Mesendoderm (in vitro differentiated cells): Measurements from ENCODE around the gene ALDH1L1.

ENCODE experiments used
- DNase-seq: peaks from one replicate; pipeline ENCODE4 v3.0.0; 2013
- H2AK5ac ChIP-seq: 2 replicates; pipeline ENCODE4 v1.6.1; 2013; ENCODE audit warnings: low read length, inconsistent platforms
- H2BK120ac ChIP-seq: 2 replicates; pipeline ENCODE4 v1.6.1; 2013; ENCODE audit warnings: low read depth, mild to moderate bottlenecking, low read length, moderate library complexity, mixed read lengths
- H2BK15ac ChIP-seq: replicated peaks from 2 replicates; pipeline ENCODE4 v1.6.1; 2013; ENCODE audit warnings: low read depth, mild to moderate bottlenecking, moderate library complexity
- H2BK5ac ChIP-seq: 2 replicates; pipeline ENCODE4 v1.6.1; 2013; ENCODE audit warnings: low read length, inconsistent platforms
- H3K18ac ChIP-seq: 2 replicates; pipeline ENCODE4 v1.6.1; 2013; ENCODE audit warnings: mild to moderate bottlenecking, low read length, mixed read lengths
- H3K23ac ChIP-seq: one replicate; pipeline ENCODE4 v1.6.1; 2013; ENCODE audit warnings: low read length
- H3K27ac ChIP-seq: 2 replicates; pipeline ENCODE4 v1.5.1; 2013; ENCODE audit warnings: low read depth, mild to moderate bottlenecking, inconsistent platforms, low read length, moderate library complexity
- H3K27me3 ChIP-seq: 2 replicates; pipeline ENCODE4 v1.6.1; 2013; ENCODE audit warnings: low read length, control low read depth, mild to moderate bottlenecking, inconsistent platforms; ENCODE audit not compliant: insufficient read depth, poor library complexity
- H3K36me3 ChIP-seq: 2 replicates; pipeline ENCODE4 v1.6.1; 2013; ENCODE audit warnings: low read length, inconsistent platforms; ENCODE audit not compliant: control insufficient read depth, insufficient read depth
- H3K4ac ChIP-seq: one replicate; pipeline ENCODE4 v1.6.1; 2013; ENCODE audit warnings: low read depth, mild to moderate bottlenecking, low read length, moderate library complexity
- H3K4me1 ChIP-seq: 2 replicates; pipeline ENCODE4 v1.6.1; 2013; ENCODE audit warnings: low read depth, low read length, inconsistent platforms; ENCODE audit not compliant: control insufficient read depth
- H3K4me2 ChIP-seq: 2 replicates; pipeline ENCODE4 v1.6.1; 2013; ENCODE audit warnings: low read length
- H3K4me3 ChIP-seq: 2 replicates; pipeline ENCODE4 v1.5.1; 2013; ENCODE audit warnings: mild to moderate bottlenecking, low read length
- H3K56ac ChIP-seq: one replicate; pipeline ENCODE4 v1.6.1; 2013; ENCODE audit warnings: low read length
- H3K79me1 ChIP-seq: 2 replicates; pipeline ENCODE4 v1.6.1; 2013; ENCODE audit warnings: low read length, inconsistent platforms
- H3K79me2 ChIP-seq: 2 replicates; pipeline ENCODE4 v1.6.1; 2013; ENCODE audit warnings: mild to moderate bottlenecking, low read length; ENCODE audit not compliant: control insufficient read depth, insufficient read depth
- H3K9ac ChIP-seq: 2 replicates; pipeline ENCODE4 v1.6.1; 2013; ENCODE audit warnings: low read length, inconsistent platforms
- H4K5ac ChIP-seq: one replicate; pipeline ENCODE4 v1.6.1; 2013; ENCODE audit warnings: low read length
- H4K8ac ChIP-seq: one replicate; pipeline ENCODE4 v1.6.1; 2013; ENCODE audit warnings: low read depth, mild to moderate bottlenecking, control low read depth, low read length, moderate library complexity
- WGBS: extraction: QIAGEN DNeasy Blood & Tissue Kit; methylation state at CpG from one replicate; pipeline ENCODE4 v1.1.7; 2013; ENCODE audit warnings: low lambda C conversion rate, missing lambda C conversion rate; ENCODE audit not compliant: insufficient coverage; ENCODE audit errors: extremely low coverage; 5-methylcytosine and 5-hydroxymethylcytosine counted together

ALDH1L1 gene

GRCh38 chr3:126212250-126212619, 31.8 kb upstream of the ALDH1L1 start:
- H3K9ac ChIP-seq = peak overlapping the region; percentile 22
- H3K4ac ChIP-seq = no peak overlapping the region
- WGBS = no CpG with 5 or more reads among the region's 2 CpGs
- H3K27me3 ChIP-seq = no peaks in the 10 kb centered on the region
- H3K23ac ChIP-seq = no peak overlapping the region
- no peak overlapping the region for H2AK5ac ChIP-seq
- DNase-seq = no peak
- H3K4me1 ChIP-seq = peaks cover 2% of the 10 kb centered on the region
- no peak overlapping the region for H3K4me2 ChIP-seq
- H4K8ac ChIP-seq = no peak overlapping the region
- no peak overlapping the region for H2BK5ac ChIP-seq
- H3K79me1 ChIP-seq = no peaks in the 10 kb centered on the region
- no peak overlapping the region for H2BK120ac ChIP-seq
- H4K5ac ChIP-seq = no peak overlapping the region
- H3K18ac ChIP-seq = no peak overlapping the region
- H3K4me3 ChIP-seq = no peak overlapping the region
- H3K79me2 ChIP-seq = no peaks in the 10 kb centered on the region
- H3K56ac ChIP-seq = peak overlapping the region; percentile 80
- no peaks in the 10 kb centered on the region for H3K36me3 ChIP-seq
- H3K27ac ChIP-seq = no peak overlapping the region
- H2BK15ac ChIP-seq = no peak overlapping the region

- Histone ChIP-seq H3K79me1 (no peaks in the 10 kb centered on the region), H3K4me2 (no peak overlapping the region), H4K5ac (no peak overlapping the region), H3K27me3 (no peaks in the 10 kb centered on the region), H3K4me1 (peaks cover 2% of the 10 kb centered on the region), H3K56ac (no peak overlapping the region), H3K4me3 (no peak overlapping the region), H3K27ac (no peak overlapping the region), H3K4ac (no peak overlapping the region), H4K8ac (no peak overlapping the region), H3K23ac (no peak overlapping the region), H3K79me2 (no peaks in the 10 kb centered on the region), H2BK120ac (no peak overlapping the region), H3K36me3 (no peaks in the 10 kb centered on the region), H2AK5ac (no peak overlapping the region), H3K18ac (no peak overlapping the region), H3K9ac (no peak overlapping the region), H2BK5ac (no peak overlapping the region), H2BK15ac (no peak overlapping the region)
- DNase-seq = peak; percentile 22
- no CpG with 5 or more reads among the region's 7 CpGs for WGBS
Measured at GRCh38 chr3:126211569-126211968, 31.2 kb upstream of the ALDH1L1 start.

- no peak overlapping the region for H3K4ac ChIP-seq
Measured at GRCh38 chr3:126210606-126211005, 30.2 kb upstream of the ALDH1L1 start.

GRCh38 chr3:126209741-126210140, 29.4 kb upstream of the ALDH1L1 start:
- Histone ChIP-seq H3K9ac (no peak overlapping the region), H3K18ac (no peak overlapping the region), H3K23ac (no peak overlapping the region), H3K79me1 (no peaks in the 10 kb centered on the region), H2BK15ac (no peak overlapping the region), H3K79me2 (no peaks in the 10 kb centered on the region), H3K4me3 (no peak overlapping the region), H3K4me1 (peaks cover 2% of the 10 kb centered on the region), H4K8ac (no peak overlapping the region), H3K56ac (no peak overlapping the region), H2AK5ac (no peak overlapping the region), H3K27ac (no peak overlapping the region), H3K36me3 (no peaks in the 10 kb centered on the region), H3K4me2 (no peak overlapping the region), H2BK120ac (no peak overlapping the region), H3K4ac (no peak overlapping the region), H3K27me3 (no peaks in the 10 kb centered on the region), H2BK5ac (no peak overlapping the region), H4K5ac (no peak overlapping the region)
- WGBS = no CpG with 5 or more reads among the region's 4 CpGs
- DNase-seq = no peak

More at GRCh38 chr3:126210606-126211005, 30.2 kb upstream of the ALDH1L1 start:
- Histone ChIP-seq H3K27me3 (no peaks in the 10 kb centered on the region), H4K8ac (no peak overlapping the region), H2BK120ac (no peak overlapping the region), H3K4me3 (no peak overlapping the region), H3K56ac (no peak overlapping the region), H3K79me1 (no peaks in the 10 kb centered on the region), H2AK5ac (no peak overlapping the region), H3K23ac (no peak overlapping the region), H2BK5ac (no peak overlapping the region), H4K5ac (no peak overlapping the region), H3K79me2 (no peaks in the 10 kb centered on the region), H3K18ac (no peak overlapping the region), H3K27ac (no peak overlapping the region), H3K36me3 (no peaks in the 10 kb centered on the region), H3K4me2 (no peak overlapping the region), H3K4me1 (peaks cover 2% of the 10 kb centered on the region), H3K9ac (no peak overlapping the region), H2BK15ac (no peak overlapping the region)
- no peak for DNase-seq
- no CpG with 5 or more reads among the region's 6 CpGs for WGBS

GRCh38 chr3:126208606-126209256, 28.3 kb upstream of the ALDH1L1 start:
- H2BK15ac ChIP-seq = no peak overlapping the region
- peaks cover 1% of the 10 kb centered on the region for H3K4me1 ChIP-seq
- no peaks in the 10 kb centered on the region for H3K79me1 ChIP-seq
- H3K56ac ChIP-seq = no peak overlapping the region
- no peak overlapping the region for H2BK5ac ChIP-seq
- WGBS = no CpG with 5 or more reads among the region's 11 CpGs
- no peak overlapping the region for H3K18ac ChIP-seq
- H3K4me3 ChIP-seq = no peak overlapping the region
- no peaks in the 10 kb centered on the region for H3K27me3 ChIP-seq
- H2AK5ac ChIP-seq = no peak overlapping the region
- no peaks in the 10 kb centered on the region for H3K36me3 ChIP-seq
- H3K27ac ChIP-seq = no peak overlapping the region
- no peak overlapping the region for H2BK120ac ChIP-seq
- DNase-seq = no peak
- no peak overlapping the region for H3K4me2 ChIP-seq
- no peaks in the 10 kb centered on the region for H3K79me2 ChIP-seq
- H3K23ac ChIP-seq = peak overlapping the region; percentile 6
- no peak overlapping the region for H4K8ac ChIP-seq
- H3K4ac ChIP-seq = no peak overlapping the region
- no peak overlapping the region for H4K5ac ChIP-seq
- no peak overlapping the region for H3K9ac ChIP-seq

- Histone ChIP-seq H4K8ac (no peak overlapping the region), H2AK5ac (no peak overlapping the region), H3K4me3 (no peak overlapping the region), H3K27me3 (no peaks in the 10 kb centered on the region), H3K27ac (no peak overlapping the region), H2BK15ac (no peak overlapping the region), H2BK120ac (no peak overlapping the region), H3K79me2 (no peaks in the 10 kb centered on the region), H3K23ac (no peak overlapping the region), H3K4ac (no peak overlapping the region), H3K56ac (no peak overlapping the region), H2BK5ac (no peak overlapping the region), H3K9ac (no peak overlapping the region), H3K18ac (no peak overlapping the region), H3K79me1 (no peaks in the 10 kb centered on the region), H4K5ac (no peak overlapping the region), H3K36me3 (no peaks in the 10 kb centered on the region), H3K4me2 (no peak overlapping the region), H3K4me1 (no peaks in the 10 kb centered on the region)
- peak; percentile 20 for DNase-seq
- WGBS = no CpG with 5 or more reads among the region's 2 CpGs
Measured at GRCh38 chr3:126208182-126208581, 27.8 kb upstream of the ALDH1L1 start.
